ENCODE measurements around the gene AMN.
"Not testable (repeated sequence)": the region's sequence is repeated elsewhere in the genome, so short reads cannot be mapped to it uniquely, and the experiment has no call there.

Gene AMN

DNA sequence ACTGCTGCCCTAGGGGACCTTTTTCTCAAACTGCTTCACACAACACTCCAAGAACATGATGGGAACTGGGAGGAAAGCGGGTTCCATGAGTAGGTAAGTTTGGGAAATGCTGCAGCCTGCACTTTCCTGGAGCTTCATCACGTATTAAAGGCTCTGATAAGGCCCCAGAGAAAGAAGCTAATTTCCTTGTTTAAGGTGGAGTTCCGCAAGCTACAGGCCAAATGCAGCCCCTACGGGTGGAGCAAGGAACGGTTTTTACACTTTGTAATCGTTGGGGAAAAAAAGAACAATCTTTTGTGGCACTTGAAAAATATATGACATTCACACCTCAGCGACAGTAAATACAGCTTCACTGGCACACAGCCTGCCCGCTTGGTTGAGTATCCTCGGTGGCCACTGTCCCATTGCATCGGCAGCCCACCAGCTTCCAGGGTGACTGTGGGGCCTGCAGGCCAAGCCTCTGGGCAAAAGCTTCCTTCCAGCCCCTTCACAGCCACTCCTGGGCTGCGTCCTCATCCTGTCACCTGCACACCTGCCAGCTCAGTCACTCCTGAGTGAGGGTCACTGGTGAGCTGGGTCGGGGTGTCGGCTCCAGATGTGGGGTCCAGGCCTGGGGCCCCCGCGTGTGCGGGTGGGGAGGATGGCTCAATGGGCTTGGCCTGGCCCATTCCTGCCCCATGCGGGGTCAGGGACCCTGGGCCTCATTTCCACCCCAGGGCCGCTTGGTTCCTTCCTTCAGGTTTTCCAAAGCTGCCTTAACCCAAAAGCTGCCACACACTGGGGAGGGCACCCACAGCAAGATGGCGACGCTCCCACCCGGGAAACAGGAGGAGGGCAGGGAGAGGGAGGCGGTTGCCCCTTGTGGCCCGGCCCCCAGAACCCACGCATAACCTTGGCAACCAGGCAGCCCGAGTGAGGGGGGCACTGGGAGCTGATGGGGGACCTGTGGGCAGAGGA lies 2.4 kb downstream of the AMN start:
- no peak overlapping the region for H3K27ac ChIP-seq (ENCODE audit: low read length)
- no peak overlapping the region for H3K9ac ChIP-seq (ENCODE audit: low read depth, low read length)
- TF ChIP-seq, protein P1, sequence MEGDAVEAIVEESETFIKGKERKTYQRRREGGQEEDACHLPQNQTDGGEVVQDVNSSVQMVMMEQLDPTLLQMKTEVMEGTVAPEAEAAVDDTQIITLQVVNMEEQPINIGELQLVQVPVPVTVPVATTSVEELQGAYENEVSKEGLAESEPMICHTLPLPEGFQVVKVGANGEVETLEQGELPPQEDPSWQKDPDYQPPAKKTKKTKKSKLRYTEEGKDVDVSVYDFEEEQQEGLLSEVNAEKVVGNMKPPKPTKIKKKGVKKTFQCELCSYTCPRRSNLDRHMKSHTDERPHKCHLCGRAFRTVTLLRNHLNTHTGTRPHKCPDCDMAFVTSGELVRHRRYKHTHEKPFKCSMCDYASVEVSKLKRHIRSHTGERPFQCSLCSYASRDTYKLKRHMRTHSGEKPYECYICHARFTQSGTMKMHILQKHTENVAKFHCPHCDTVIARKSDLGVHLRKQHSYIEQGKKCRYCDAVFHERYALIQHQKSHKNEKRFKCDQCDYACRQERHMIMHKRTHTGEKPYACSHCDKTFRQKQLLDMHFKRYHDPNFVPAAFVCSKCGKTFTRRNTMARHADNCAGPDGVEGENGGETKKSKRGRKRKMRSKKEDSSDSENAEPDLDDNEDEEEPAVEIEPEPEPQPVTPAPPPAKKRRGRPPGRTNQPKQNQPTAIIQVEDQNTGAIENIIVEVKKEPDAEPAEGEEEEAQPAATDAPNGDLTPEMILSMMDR (IDR thresholded peaks at IDR 0.05; ENCODE audit: borderline replicate concordance, extremely low read depth, low read length, poor library complexity, severe bottlenecking): no peak
- TF ChIP-seq EZH2 (IDR thresholded peaks at IDR 0.05; ENCODE audit: borderline replicate concordance, low read depth, low read length, severe bottlenecking): no peak
- DNase-seq (no peak), ATAC-seq (ENCODE audit: insufficient read depth, low read depth) (no peak)
- H3K9me3 ChIP-seq (ENCODE audit: insufficient read depth, low read length, severe bottlenecking): peaks cover 7% of the 10 kb centered on the region
- no peak overlapping the region for H3K4me2 ChIP-seq (ENCODE audit: insufficient read depth, low read length)
- H3K79me2 ChIP-seq (ENCODE audit: insufficient read depth, low read length): no peaks in the 10 kb centered on the region
- H2AFZ ChIP-seq (ENCODE audit: low read depth, low read length): no peak overlapping the region
- H3K4me1 ChIP-seq (ENCODE audit: insufficient read depth, low read length): peaks cover 16% of the 10 kb centered on the region
- H3K27me3 ChIP-seq (ENCODE audit: insufficient read depth, low read length, poor library complexity): no peaks in the 10 kb centered on the region
- H4K20me1 ChIP-seq (ENCODE audit: insufficient read depth, low read length): no peaks in the 10 kb centered on the region
- no peaks in the 10 kb centered on the region for H3K36me3 ChIP-seq (ENCODE audit: insufficient read depth, low read length)
- H3K4me3 ChIP-seq (ENCODE audit: low read depth in 1 of 2, low read length in 2 of 2): no peak overlapping the region

DNA sequence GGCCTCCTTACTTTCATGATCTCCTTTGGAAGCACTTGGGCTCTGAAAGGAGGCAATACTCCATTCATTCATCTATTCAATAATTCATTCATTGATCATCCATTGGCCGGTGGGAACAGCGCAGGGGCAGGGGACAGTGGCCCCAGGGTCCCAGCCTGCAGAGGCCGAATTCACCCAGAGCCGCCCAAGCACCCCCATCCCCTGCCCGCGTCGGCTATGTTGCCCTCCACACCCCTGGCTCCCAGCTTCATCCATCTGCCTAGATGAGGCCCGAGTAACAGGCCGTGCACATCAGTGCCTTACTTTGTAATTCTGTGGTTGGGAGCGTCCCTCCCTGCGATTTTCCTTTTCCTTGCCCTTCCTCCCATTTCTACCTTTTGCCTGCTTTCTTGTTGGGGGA lies 3.2 kb downstream of the AMN start:
- H3K36me3 ChIP-seq (ENCODE audit: insufficient read depth, low read length): no peaks in the 10 kb centered on the region
- no peak overlapping the region for H3K9ac ChIP-seq (ENCODE audit: low read depth, low read length)
- ATAC-seq (ENCODE audit: insufficient read depth, low read depth): no peak
- H3K4me1 ChIP-seq (ENCODE audit: insufficient read depth, low read length): peaks cover 16% of the 10 kb centered on the region
- no peak for DNase-seq
- no peak overlapping the region for H3K4me2 ChIP-seq (ENCODE audit: insufficient read depth, low read length)
- no peaks in the 10 kb centered on the region for H3K79me2 ChIP-seq (ENCODE audit: insufficient read depth, low read length)
- H3K27me3 ChIP-seq (ENCODE audit: insufficient read depth, low read length, poor library complexity): no peaks in the 10 kb centered on the region
- TF ChIP-seq EZH2 (IDR thresholded peaks at IDR 0.05; ENCODE audit: borderline replicate concordance, low read depth, low read length, severe bottlenecking): no peak
- TF ChIP-seq, protein P1 (IDR thresholded peaks at IDR 0.05; ENCODE audit: borderline replicate concordance, extremely low read depth, low read length, poor library complexity, severe bottlenecking): no peak
- H3K4me3 ChIP-seq (ENCODE audit: low read depth in 1 of 2, low read length in 2 of 2): no peak overlapping the region
- peaks cover 2% of the 10 kb centered on the region for H3K9me3 ChIP-seq (ENCODE audit: insufficient read depth, low read length, severe bottlenecking)
- no peak overlapping the region for H3K27ac ChIP-seq (ENCODE audit: low read length)
- no peak overlapping the region for H2AFZ ChIP-seq (ENCODE audit: low read depth, low read length)
- no peaks in the 10 kb centered on the region for H4K20me1 ChIP-seq (ENCODE audit: insufficient read depth, low read length)

DNA sequence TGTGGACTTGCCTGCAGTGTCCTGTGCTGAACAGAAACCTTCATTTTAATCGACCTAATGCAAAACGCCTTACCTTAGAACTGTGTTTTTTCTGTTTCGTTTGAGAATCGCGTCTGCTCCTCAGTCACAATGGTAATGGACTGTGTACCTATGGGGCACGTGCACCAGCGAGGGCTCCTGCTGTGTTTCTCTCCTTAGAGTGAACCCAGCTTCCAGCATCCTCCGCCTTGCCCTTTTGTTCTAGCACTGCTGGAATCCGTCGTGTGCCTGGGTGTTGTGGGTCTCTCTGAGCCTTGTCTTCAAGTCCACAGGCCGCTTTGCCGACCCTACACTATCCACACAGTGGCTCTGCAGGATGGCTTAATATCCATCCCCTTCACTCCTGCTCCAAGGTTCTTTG lies 3.6 kb downstream of the AMN start:
- Histone ChIP-seq H3K27ac (ENCODE audit: low read length) (no peak overlapping the region), H3K9ac (ENCODE audit: low read depth, low read length) (no peak overlapping the region), H3K27me3 (ENCODE audit: insufficient read depth, low read length, poor library complexity) (no peaks in the 10 kb centered on the region), H3K79me2 (ENCODE audit: insufficient read depth, low read length) (no peaks in the 10 kb centered on the region), H3K4me3 (ENCODE audit: low read depth in 1 of 2, low read length in 2 of 2) (no peak overlapping the region), H3K4me2 (ENCODE audit: insufficient read depth, low read length) (no peak overlapping the region), H3K4me1 (ENCODE audit: insufficient read depth, low read length) (peaks cover 16% of the 10 kb centered on the region), H2AFZ (ENCODE audit: low read depth, low read length) (no peak overlapping the region), H4K20me1 (ENCODE audit: insufficient read depth, low read length) (no peaks in the 10 kb centered on the region), H3K9me3 (ENCODE audit: insufficient read depth, low read length, severe bottlenecking) (no peaks in the 10 kb centered on the region), H3K36me3 (ENCODE audit: insufficient read depth, low read length) (no peaks in the 10 kb centered on the region)
- ATAC-seq (ENCODE audit: insufficient read depth, low read depth) (no peak), DNase-seq (no peak)
- no peak for TF ChIP-seq EZH2 (IDR thresholded peaks at IDR 0.05; ENCODE audit: borderline replicate concordance, low read depth, low read length, severe bottlenecking)
- TF ChIP-seq, protein P1 (IDR thresholded peaks at IDR 0.05; ENCODE audit: borderline replicate concordance, extremely low read depth, low read length, poor library complexity, severe bottlenecking): no peak

DNA sequence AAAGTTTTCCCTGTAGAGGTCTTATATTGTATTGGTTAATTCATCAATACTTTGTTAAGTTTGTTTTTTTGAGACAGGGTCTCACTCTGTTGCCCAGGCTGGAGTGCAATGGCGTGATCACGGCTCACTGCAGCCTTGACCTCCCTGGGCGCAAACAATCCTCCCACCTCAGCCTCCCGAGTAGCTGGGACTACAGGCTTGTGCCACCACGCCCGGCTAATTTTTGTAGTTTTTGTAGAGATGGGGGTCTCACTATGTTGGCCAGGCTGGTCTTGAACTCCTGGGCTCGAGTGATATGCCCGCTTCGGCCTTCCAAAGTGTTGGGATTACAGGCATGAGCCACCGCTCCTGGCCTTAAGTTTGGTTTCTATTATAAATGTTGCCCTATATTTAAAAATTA lies 4.4 kb downstream of the AMN start:
- not testable (repeated sequence) for H3K4me3 ChIP-seq (ENCODE audit: low read depth in 1 of 2, low read length in 2 of 2); H3K4me2 ChIP-seq (ENCODE audit: insufficient read depth, low read length); H3K9ac ChIP-seq (ENCODE audit: low read depth, low read length); H4K20me1 ChIP-seq (ENCODE audit: insufficient read depth, low read length); H3K79me2 ChIP-seq (ENCODE audit: insufficient read depth, low read length); DNase-seq; H3K9me3 ChIP-seq (ENCODE audit: insufficient read depth, low read length, severe bottlenecking); ATAC-seq (ENCODE audit: insufficient read depth, low read depth); H3K27ac ChIP-seq (ENCODE audit: low read length); H3K27me3 ChIP-seq (ENCODE audit: insufficient read depth, low read length, poor library complexity); H2AFZ ChIP-seq (ENCODE audit: low read depth, low read length); H3K36me3 ChIP-seq (ENCODE audit: insufficient read depth, low read length)
- H3K4me1 ChIP-seq (ENCODE audit: insufficient read depth, low read length): peaks cover 16% of the 10 kb centered on the region

Measured in DND-41 (cell line).